ACHN (cell line): ENCODE results near the gene OR2J3.
"Not testable (repeated sequence)": the region's sequence is repeated elsewhere in the genome, so short reads cannot be mapped to it uniquely, and the experiment has no call there.

Experiments
- DNase-seq: peaks from one replicate; pipeline ENCODE4 v3.0.0-alpha.2; 2015
- in situ Hi-C: cut with HindIII; loops from 2 replicates; pipeline ENCODE4 v1.10.0; 2017; ENCODE audit warnings: low sequenced_read_pairs, low pct_ligation_motif_present, low pct_unique_long_range_greater_than_20kb

Gene OR2J3

GRCh38 chr6:29107758-29108157 is at the start of gene OR2J3:
Gene OR2J3 (plus strand): TSS chr6:29108058. CDS start chr6:29111891, 3,833 bp downstream.
- DNase-seq, result no peak
- in situ Hi-C loops, result no loop called here

GRCh38 chr6:29071831-29072723 is 35.8 kb upstream of the OR2J3 start:
- peak; percentile 54 for DNase-seq
- in situ Hi-C loops, result no loop called here

- in situ Hi-C loops, result no loop called here
- no peak for DNase-seq
Observed at GRCh38 chr6:29079203-29079602, 28.7 kb upstream of the OR2J3 start.

GRCh38 chr6:29081312-29081711 is 26.5 kb upstream of the OR2J3 start:
- DNase-seq, result no peak
- in situ Hi-C loops, result no loop called here

GRCh38 chr6:29082457-29082856 is 25.4 kb upstream of the OR2J3 start:
- in situ Hi-C loops, result no loop called here
- DNase-seq, result no peak

GRCh38 chr6:29087213-29087612 is 20.6 kb upstream of the OR2J3 start, which contains the start of gene OR2B3:
Gene OR2B3 (minus strand): TSS chr6:29087313. CDS start chr6:29087248, 65 bp downstream.
- no peak for DNase-seq
- in situ Hi-C loops, result no loop called here

GRCh38 chr6:29092957-29093356 is 14.9 kb upstream of the OR2J3 start:
- in situ Hi-C loops, result no loop called here
- DNase-seq, result no peak

GRCh38 chr6:29097803-29098202 is 10.1 kb upstream of the OR2J3 start:
- no peak for DNase-seq
- in situ Hi-C loops, result no loop called here

- in situ Hi-C loops, result no loop called here
- no peak for DNase-seq
Observed at GRCh38 chr6:29099190-29099589, 8.7 kb upstream of the OR2J3 start, which contains the start of gene OR2J1. Gene OR2J1 (plus strand): TSS chr6:29099490. CDS start chr6:29100943, 1,453 bp downstream.

- in situ Hi-C loops, result no loop called here
- no peak for DNase-seq
Observed at GRCh38 chr6:29112135-29112534, 4.3 kb downstream of the OR2J3 start.

GRCh38 chr6:29114964-29115363 is 7.1 kb downstream of the OR2J3 start:
- DNase-seq, in situ Hi-C loops: not testable (repeated sequence)

- no peak for DNase-seq
- in situ Hi-C loops, result no loop called here
Observed at GRCh38 chr6:29129326-29130012, 21.6 kb downstream of the OR2J3 start.

GRCh38 chr6:29130644-29131043 is 22.8 kb downstream of the OR2J3 start:
- no peak for DNase-seq
- in situ Hi-C loops, result no loop called here

- DNase-seq, result no peak
- in situ Hi-C loops, result no loop called here
Observed at GRCh38 chr6:29131691-29132090, 23.8 kb downstream of the OR2J3 start.

- no peak for DNase-seq
- in situ Hi-C loops, result no loop called here
Observed at GRCh38 chr6:29137724-29138123, 29.9 kb downstream of the OR2J3 start.

GRCh38 chr6:29141606-29142005 is 33.7 kb downstream of the OR2J3 start:
- no peak for DNase-seq
- in situ Hi-C loops, result no loop called here

GRCh38 chr6:29142309-29142708 is 34.5 kb downstream of the OR2J3 start:
- peak; percentile 33 for DNase-seq
- in situ Hi-C loops, result no loop called here

- in situ Hi-C loops, result no loop called here
- DNase-seq, result no peak
Observed at GRCh38 chr6:29146179-29146578, 38.3 kb downstream of the OR2J3 start.

GRCh38 chr6:29147074-29147473 is 39.2 kb downstream of the OR2J3 start:
- no peak for DNase-seq
- in situ Hi-C loops, result no loop called here
